GM18951 (cell line): ENCODE results near the gene ALDH3B2.

Experiments
- POLR2A ChIP-seq: IDR thresholded peaks from 4 replicates; pipeline ENCODE4 v1.6.1; 2011; ENCODE audit warnings: mild to moderate bottlenecking; ENCODE audit not compliant: insufficient read length, insufficient read depth; ENCODE audit errors: extremely low read depth
- in situ Hi-C: fragments of 300-500 bp; cut with MboI; formaldehyde crosslinking; loops from one replicate; pipeline ENCODE4 v1.12.0; 2022; ENCODE audit warnings: low sequenced_read_pairs, mixed read lengths, inconsistent platforms; ENCODE audit not compliant: unreplicated experiment

The ALDH3B2 gene

GRCh38 chr11:67617243-67617953 is 57.0 kb downstream of the ALDH3B2 start:
- TF ChIP-seq POLR2A: no peak
- in situ Hi-C loops: no loop called here

- in situ Hi-C loops: no loop called here
- TF ChIP-seq POLR2A: no peak
Observed at GRCh38 chr11:67616431-67617242, 57.8 kb downstream of the ALDH3B2 start.

- TF ChIP-seq POLR2A: no peak
- in situ Hi-C loops: no loop called here
Observed at GRCh38 chr11:67615728-67616430, 58.5 kb downstream of the ALDH3B2 start.

- in situ Hi-C loops: no loop called here
- no peak for TF ChIP-seq POLR2A
Observed at GRCh38 chr11:67614730-67615714, 59.4 kb downstream of the ALDH3B2 start.

GRCh38 chr11:67613960-67614715 is 60.3 kb downstream of the ALDH3B2 start:
- peak; percentile 78 for TF ChIP-seq POLR2A
- in situ Hi-C loops: no loop called here

GRCh38 chr11:67613313-67613959 is 61.0 kb downstream of the ALDH3B2 start:
- in situ Hi-C loops: no loop called here

GRCh38 chr11:67612751-67613150 is 61.7 kb downstream of the ALDH3B2 start:
- in situ Hi-C loops: no loop called here
- TF ChIP-seq POLR2A: no peak

More at GRCh38 chr11:67613313-67613959, 61.0 kb downstream of the ALDH3B2 start:
- TF ChIP-seq POLR2A: no peak
